Natural killer cell (primary cell): ENCODE results near the gene MGMT. TPM values are rescaled to one million over a fixed set of nuclear protein-coding genes. Genes with fewer than 3 reads are reported as not detected.

Source experiments
- ATAC-seq, 3 donors: fragments of 150-1000 bp in 2 of 3; fragments of 200-7000 bp in 1 of 3; cut with Tn5 transposase; 1 replicate in 1 of 3; 2 replicates in 2 of 3; pipeline ENCODE4 v1.10.0; 2021; ENCODE audit warnings: mild to moderate bottlenecking in 2 of 3, moderate library complexity in 2 of 3
- DNase-seq, 2 donors: peaks; one replicate each; pipeline versions ENCODE4 v3.0.0 to v3.0.0-alpha.2; 2013 to 2021; ENCODE audit warnings: mixed read lengths in 1 of 2
- H3K27ac ChIP-seq: one replicate; pipeline ENCODE4 v1.5.1; 2013; ENCODE audit warnings: mild to moderate bottlenecking, low read length
- H3K27me3 ChIP-seq: one replicate; pipeline ENCODE4 v1.6.1; 2013; ENCODE audit warnings: low read length; ENCODE audit not compliant: control insufficient read depth, insufficient read depth
- H3K36me3 ChIP-seq: one replicate; pipeline ENCODE4 v1.6.1; 2013; ENCODE audit warnings: low read length; ENCODE audit not compliant: control insufficient read depth, insufficient read depth
- H3K4me1 ChIP-seq: one replicate; pipeline ENCODE4 v1.6.1; 2013; ENCODE audit warnings: low read length; ENCODE audit not compliant: control insufficient read depth, insufficient read depth
- H3K4me3 ChIP-seq: one replicate; pipeline ENCODE4 v1.5.1; 2013; ENCODE audit warnings: low read length
- H3K9me3 ChIP-seq: one replicate; pipeline ENCODE4 v1.6.1; 2013; ENCODE audit warnings: low read length; ENCODE audit not compliant: control insufficient read depth, insufficient read depth
- H3K27ac Mint-ChIP-seq, 2 donors: one replicate each; pipeline ENCODE4 v1.8.0; 2022; ENCODE audit warnings: mild to moderate bottlenecking in 2 of 2, mixed read lengths in 2 of 2, moderate library complexity in 1 of 2
- H3K27me3 Mint-ChIP-seq, 2 donors: one replicate each; pipeline ENCODE4 v1.8.0; 2022; ENCODE audit warnings: low read depth in 2 of 2, mixed read lengths in 2 of 2
- H3K36me3 Mint-ChIP-seq: one replicate; pipeline ENCODE4 v1.8.0; 2022; ENCODE audit warnings: mixed read lengths
- H3K4me1 Mint-ChIP-seq, 2 donors: one replicate each; pipeline ENCODE4 v1.8.0; 2022; ENCODE audit warnings: mixed read lengths in 2 of 2
- H3K4me3 Mint-ChIP-seq: one replicate; pipeline ENCODE4 v1.8.0; 2022; ENCODE audit warnings: mild to moderate bottlenecking, moderate library complexity, mixed read lengths
- H3K9me3 Mint-ChIP-seq, 2 donors: one replicate each; pipeline ENCODE4 v1.8.0; 2022; ENCODE audit warnings: mixed read lengths in 2 of 2
- CTCF ChIP-seq: fragments of 200-600 bp; IDR thresholded peaks from one replicate; pipeline ENCODE4 v1.8.0; 2022; ENCODE audit warnings: antibody characterized with exemption
- WGBS: methylation state at CpG from one replicate; pipeline ENCODE4 v1.1.7; 2013; ENCODE audit warnings: missing lambda C conversion rate; ENCODE audit not compliant: insufficient coverage; 5-methylcytosine and 5-hydroxymethylcytosine counted together
- intact Hi-C: fragments of 100-400 bp; cut with micrococcal nuclease; formaldehyde crosslinking; loops from one replicate; pipeline ENCODE4 v1.14.2; 2022
- total RNA-seq, 4 donors: library from RNA; stranded (reverse); fragments of 120-200 nt in 1 of 4; gene quantifications; one replicate each; pipeline versions ENCODE4 v1.2.3 to v1.2.4, GENCODE V29; 2013 to 2022

Gene MGMT
- total RNA-seq, 3 donors from 2014 or later (not counting 1 experiment from before 2014, with no cell fraction given): 16.5 to 19.7 (median 18.8) TPM

DNA sequence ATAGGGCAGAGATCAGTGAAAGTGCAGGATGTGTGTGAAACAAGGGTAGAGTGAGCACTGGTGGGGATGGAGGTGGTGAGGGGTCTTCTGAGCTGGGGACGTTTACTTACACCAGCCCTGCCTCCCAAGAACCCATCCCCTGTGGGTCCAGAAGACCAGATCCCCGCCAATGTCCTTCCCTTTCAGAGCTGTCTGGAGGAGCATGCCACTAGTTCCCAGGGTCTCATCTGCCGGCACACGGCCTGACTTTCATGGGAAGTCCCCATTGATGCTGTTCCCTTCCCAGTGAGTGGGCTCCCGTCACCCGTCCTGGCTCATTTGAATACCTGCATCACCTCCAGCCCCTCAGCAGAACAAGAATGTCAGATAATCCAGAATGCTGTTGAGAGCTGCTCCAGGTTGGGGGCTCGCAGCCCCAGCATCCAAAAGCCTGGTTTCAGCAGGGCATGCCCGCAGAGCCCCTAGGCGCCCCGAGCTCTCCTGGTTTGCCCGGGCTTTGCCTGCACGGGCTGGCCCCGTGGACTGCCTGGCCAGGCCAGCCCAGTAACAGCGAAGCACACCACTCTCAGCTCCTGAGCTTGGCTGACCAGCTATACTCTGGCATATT, 246.7 kb downstream of the MGMT start:
- DNase-seq: no peak
- 95% methylated on average over 14 of the region's 14 CpGs for WGBS
- intact Hi-C loops: no loop called here

GRCh38 chr10:129715805-129716204, 248.8 kb downstream of the MGMT start:
- no peaks in the 10 kb centered on the region for H3K36me3 ChIP-seq
- no peak for TF ChIP-seq CTCF
- H3K27me3 ChIP-seq: no peaks in the 10 kb centered on the region
- H3K4me1 ChIP-seq: no peaks in the 10 kb centered on the region
- DNase-seq (no peak), ATAC-seq (no peak)
- H3K4me3 Mint-ChIP-seq: no peak overlapping the region
- H3K36me3 Mint-ChIP-seq: peaks cover 3% of the 10 kb centered on the region
- H3K9me3 ChIP-seq: peaks cover 7% of the 10 kb centered on the region
- no peak overlapping the region for H3K27ac Mint-ChIP-seq
- no peak overlapping the region for H3K27ac ChIP-seq
- H3K27me3 Mint-ChIP-seq: no peaks in the 10 kb centered on the region
- intact Hi-C loops: no loop called here
- H3K9me3 Mint-ChIP-seq: no peaks in the 10 kb centered on the region
- no peak overlapping the region for H3K4me3 ChIP-seq
- no peaks in the 10 kb centered on the region for H3K4me1 Mint-ChIP-seq
- WGBS: 95% methylated on average over 15 of the region's 15 CpGs

More for the DNA sequence above, 246.7 kb downstream of the MGMT start:
- Histone ChIP-seq H3K27me3 (no peaks in the 10 kb centered on the region), H3K27ac (no peak overlapping the region), H3K36me3 (peaks cover 4% of the 10 kb centered on the region), H3K4me1 (no peaks in the 10 kb centered on the region), H3K4me3 (no peak overlapping the region), H3K9me3 (no peaks in the 10 kb centered on the region)
- TF ChIP-seq CTCF: no peak
- no peaks in the 10 kb centered on the region for H3K27me3 Mint-ChIP-seq
- no peak overlapping the region for H3K4me3 Mint-ChIP-seq
- H3K27ac Mint-ChIP-seq: no peak overlapping the region
- no peaks in the 10 kb centered on the region for H3K36me3 Mint-ChIP-seq
- H3K9me3 Mint-ChIP-seq: no peaks in the 10 kb centered on the region
- ATAC-seq: no peak
- no peaks in the 10 kb centered on the region for H3K4me1 Mint-ChIP-seq

DNA sequence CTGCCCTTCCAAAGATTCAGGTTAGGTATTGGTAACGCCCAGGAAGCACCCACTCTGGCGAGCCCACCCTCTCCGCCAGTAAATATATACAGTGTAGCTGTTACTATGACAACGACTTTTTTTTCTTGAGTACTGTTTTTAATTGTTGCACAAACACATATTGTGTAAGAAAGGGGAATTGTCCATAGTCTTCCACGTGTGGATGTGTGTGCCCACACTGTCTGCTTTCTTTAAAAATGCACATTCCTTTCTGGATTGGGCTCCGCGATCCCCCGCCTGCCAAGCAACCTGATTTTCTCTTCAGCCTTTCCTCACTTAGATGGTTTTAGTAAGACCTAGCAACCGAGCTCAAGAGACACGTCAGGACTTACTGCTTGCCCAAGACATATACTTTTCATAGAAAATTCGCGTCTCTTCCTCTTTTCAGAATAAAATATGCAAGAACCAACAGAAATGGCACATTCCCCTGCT, 249.2 kb downstream of the MGMT start:
- peaks cover 8% of the 10 kb centered on the region for H3K36me3 Mint-ChIP-seq
- H3K4me3 ChIP-seq: no peak overlapping the region
- H3K4me3 Mint-ChIP-seq: no peak overlapping the region
- TF ChIP-seq CTCF: no peak
- H3K27ac ChIP-seq: no peak overlapping the region
- H3K27me3 Mint-ChIP-seq: no peaks in the 10 kb centered on the region
- H3K4me1 Mint-ChIP-seq: no peaks in the 10 kb centered on the region
- no peak for ATAC-seq
- no peaks in the 10 kb centered on the region for H3K36me3 ChIP-seq
- no peak for DNase-seq
- intact Hi-C loops: no loop called here
- H3K4me1 ChIP-seq: no peaks in the 10 kb centered on the region
- H3K9me3 ChIP-seq: peaks cover 7% of the 10 kb centered on the region
- H3K27ac Mint-ChIP-seq: peak overlapping the region in 1 of 2 donors; percentile 6
- 88% methylated on average over 12 of the region's 12 CpGs for WGBS
- H3K27me3 ChIP-seq: no peaks in the 10 kb centered on the region
- no peaks in the 10 kb centered on the region for H3K9me3 Mint-ChIP-seq

- intact Hi-C loops: no loop called here
- no peak overlapping the region for H3K27ac Mint-ChIP-seq
- H3K27me3 Mint-ChIP-seq: no peaks in the 10 kb centered on the region
- peaks cover 0 to 4% of the 10 kb centered on the region in 2 donors for H3K9me3 Mint-ChIP-seq
- DNase-seq: no peak
- TF ChIP-seq CTCF: no peak
- WGBS: over 99% methylated on average over 9 of the region's 9 CpGs
- Histone ChIP-seq H3K4me1 (no peaks in the 10 kb centered on the region), H3K9me3 (peaks cover 7% of the 10 kb centered on the region), H3K27me3 (no peaks in the 10 kb centered on the region), H3K27ac (no peak overlapping the region), H3K4me3 (no peak overlapping the region), H3K36me3 (no peaks in the 10 kb centered on the region)
- no peaks in the 10 kb centered on the region for H3K4me1 Mint-ChIP-seq
- H3K36me3 Mint-ChIP-seq: peaks cover 14% of the 10 kb centered on the region
- no peak overlapping the region for H3K4me3 Mint-ChIP-seq
- no peak for ATAC-seq
Measured at GRCh38 chr10:129716881-129717280, 249.8 kb downstream of the MGMT start.
